GM12878 (cell line): Measurements from ENCODE around the gene STAT5B. TPM values are rescaled to one million over a fixed set of nuclear protein-coding genes. Genes with fewer than 3 reads are reported as not detected.

Experiments used
- CHD1 ChIP-seq: IDR thresholded peaks from 2 replicates; pipeline ENCODE4 v1.6.1; 2012; ENCODE audit warnings: low read depth, low read length, improper control_type of control experiment
- CREB1 ChIP-seq: IDR thresholded peaks from 2 replicates; pipeline ENCODE4 v1.6.1; 2012; ENCODE audit warnings: low read depth, mild to moderate bottlenecking, inconsistent platforms
- CREM ChIP-seq: IDR thresholded peaks from 2 replicates; pipeline ENCODE4 v1.6.1; 2014; ENCODE audit warnings: antibody characterized with exemption, low read depth
- E4F1 ChIP-seq: fragments of 450-650 bp; IDR thresholded peaks from 2 replicates; pipeline ENCODE4 v1.6.1; 2018; ENCODE audit warnings: borderline replicate concordance, mild to moderate bottlenecking; ENCODE audit not compliant: partially characterized antibody
- EGR1 ChIP-seq, 2 experiments: IDR thresholded peaks; 1 replicate in 1 of 2; 2 replicates in 1 of 2; pipeline ENCODE4 v1.6.1; 2011 to 2012; ENCODE audit warnings: low read depth in 2 of 2, low read length in 2 of 2, borderline replicate concordance in 1 of 2, mild to moderate bottlenecking in 1 of 2, moderate library complexity in 1 of 2
- HSF1 ChIP-seq: fragments of 150-350 bp; IDR thresholded peaks from 2 replicates; pipeline ENCODE4 v1.6.1; 2014; ENCODE audit warnings: mild to moderate bottlenecking, low read depth, low read length
- IKZF1 ChIP-seq: fragments of 450-650 bp; conservative IDR thresholded peaks from 2 replicates; pipeline ENCODE4 v1.6.1; 2017; ENCODE audit warnings: antibody characterized with exemption, mild to moderate bottlenecking
- JUNB ChIP-seq: IDR thresholded peaks from 2 replicates; pipeline ENCODE4 v1.6.1; 2016; ENCODE audit warnings: antibody characterized with exemption, mild to moderate bottlenecking
- KLF5 ChIP-seq: fragments of 450-650 bp; IDR thresholded peaks from 2 replicates; pipeline ENCODE4 v1.6.1; 2014; ENCODE audit warnings: mild to moderate bottlenecking; ENCODE audit not compliant: partially characterized antibody
- MAX ChIP-seq: IDR thresholded peaks from 2 replicates; pipeline ENCODE4 v1.6.1; 2012; ENCODE audit warnings: low read depth, low read length, improper control_type of control experiment
- NR2C2 ChIP-seq: IDR thresholded peaks from 2 replicates; pipeline ENCODE4 v1.6.1; 2011; ENCODE audit warnings: borderline replicate concordance, low read depth; ENCODE audit not compliant: control insufficient read depth, insufficient read length
- PBX3 ChIP-seq: IDR thresholded peaks from 2 replicates; pipeline ENCODE4 v1.6.1; 2011; ENCODE audit warnings: mild to moderate bottlenecking, low read depth, low read length, moderate library complexity; ENCODE audit not compliant: insufficient replicate concordance
- PML ChIP-seq: IDR thresholded peaks from 2 replicates; pipeline ENCODE4 v1.6.1; 2012; ENCODE audit warnings: low read length, inconsistent platforms
- POLR2AphosphoS5 ChIP-seq: IDR thresholded peaks from 2 replicates; pipeline ENCODE4 v1.6.1; 2011; ENCODE audit warnings: mild to moderate bottlenecking, low read length, inconsistent platforms
- RCOR1 ChIP-seq: conservative IDR thresholded peaks from 2 replicates; pipeline ENCODE4 v1.6.1; 2012; ENCODE audit warnings: low read depth, low read length, improper control_type of control experiment
- USF2 ChIP-seq: IDR thresholded peaks from 2 replicates; pipeline ENCODE4 v1.6.1; 2011; ENCODE audit warnings: low read depth, low read length, improper control_type of control experiment, borderline replicate concordance
- ZNF207 ChIP-seq: fragments of 450-650 bp; IDR thresholded peaks from 2 replicates; pipeline ENCODE4 v1.6.1; 2014; ENCODE audit warnings: antibody characterized with exemption, mild to moderate bottlenecking, borderline replicate concordance
- ZNF217 ChIP-seq: fragments of 450-650 bp; IDR thresholded peaks from 2 replicates; pipeline ENCODE4 v1.6.1; 2017; ENCODE audit warnings: antibody characterized with exemption, mild to moderate bottlenecking
- ZNF592 ChIP-seq: fragments of 450-650 bp; IDR thresholded peaks from 2 replicates; pipeline ENCODE4 v1.6.1; 2017; ENCODE audit warnings: mild to moderate bottlenecking, moderate library complexity
- polyA plus RNA-seq, 11 experiments: library from polyadenylated mRNA; depleted of rRNA in 4 of 11; unstranded in 6 of 11; stranded (reverse) in 5 of 11; fragments of >200 nt; fragmentation: Nextera tagmentation in 4 of 11; fragmentation: Illumina TruSeq in 1 of 11; extraction: Ambion mirVana in 4 of 11; extraction: Trizol in 1 of 11; gene quantifications; 1 replicate in 1 of 11; 2 replicates in 10 of 11; pipeline versions ENCODE4 v1.2.1 to v1.2.3, GENCODE V29; 2011 to 2016; ENCODE audit warnings: inconsistent platforms in 2 of 11, missing spikeins in 2 of 11, low read depth in 1 of 11
- total RNA-seq, 4 experiments: library from RNA; depleted of rRNA in 3 of 4; stranded (reverse); fragments of >200 nt in 3 of 4; fragmentation: Illumina TruSeq in 1 of 4; extraction: Trizol in 1 of 4; gene quantifications; 2 replicates each; pipeline versions ENCODE4 v1.2.1 to v1.2.3, GENCODE V29; 2013 to 2021

STAT5B gene
- total and polyA plus RNA-seq, 10 of the 15 experiments (the other 5 are each of a cell fraction or from before 2014, with no cell fraction given), result 11.0 to 69.6 (median 46.7) TPM

GRCh38 chr17:42288803-42289610 lies 12.8 kb upstream of the STAT5B start (continued):
- TF ChIP-seq CREM (no peak), PML (no peak), E4F1 (no peak), KLF5 (no peak), EGR1 (IDR thresholded peaks at IDR 0.05; ENCODE audit: borderline replicate concordance in 1 of 2, low read depth in 2 of 2, low read length in 2 of 2) (no peak), IKZF1 (peak; percentile 9; the same call in 1 of the 2 replicates), JUNB (no peak), HSF1 (no peak), CHD1 (peak; percentile 31; the same call in 1 of the 2 replicates), RCOR1 (no peak), POLR2AphosphoS5 (0 out of 2 replicates have a peak, but pooled peaks have one; percentile 38), ZNF217 (no peak), USF2 (no peak), ZNF207 (no peak), ZNF592 (no peak), CREB1 (no peak), MAX (peak; percentile 68), PBX3 (no peak), NR2C2 (no peak)
